Parietal lobe (tissue), 2 donors: Measurements from ENCODE around the gene TBL3. TPM values are rescaled to one million over a fixed set of nuclear protein-coding genes. Genes with fewer than 3 reads are reported as not detected.

Source experiments
- small RNA-seq: library from RNA; depleted of rRNA; stranded (forward); fragments of <200 nt; gene quantifications from one replicate; pipeline ENCODE3, GENCODE V24; 2014; ENCODE audit warnings: low replicate concordance
- total RNA-seq: library from RNA; depleted of rRNA; stranded (reverse); fragments of >200 nt; gene quantifications from one replicate; pipeline ENCODE4 v1.2.3, GENCODE V29; 2014

TBL3 gene
- 16.6 TPM for total RNA-seq

DNA sequence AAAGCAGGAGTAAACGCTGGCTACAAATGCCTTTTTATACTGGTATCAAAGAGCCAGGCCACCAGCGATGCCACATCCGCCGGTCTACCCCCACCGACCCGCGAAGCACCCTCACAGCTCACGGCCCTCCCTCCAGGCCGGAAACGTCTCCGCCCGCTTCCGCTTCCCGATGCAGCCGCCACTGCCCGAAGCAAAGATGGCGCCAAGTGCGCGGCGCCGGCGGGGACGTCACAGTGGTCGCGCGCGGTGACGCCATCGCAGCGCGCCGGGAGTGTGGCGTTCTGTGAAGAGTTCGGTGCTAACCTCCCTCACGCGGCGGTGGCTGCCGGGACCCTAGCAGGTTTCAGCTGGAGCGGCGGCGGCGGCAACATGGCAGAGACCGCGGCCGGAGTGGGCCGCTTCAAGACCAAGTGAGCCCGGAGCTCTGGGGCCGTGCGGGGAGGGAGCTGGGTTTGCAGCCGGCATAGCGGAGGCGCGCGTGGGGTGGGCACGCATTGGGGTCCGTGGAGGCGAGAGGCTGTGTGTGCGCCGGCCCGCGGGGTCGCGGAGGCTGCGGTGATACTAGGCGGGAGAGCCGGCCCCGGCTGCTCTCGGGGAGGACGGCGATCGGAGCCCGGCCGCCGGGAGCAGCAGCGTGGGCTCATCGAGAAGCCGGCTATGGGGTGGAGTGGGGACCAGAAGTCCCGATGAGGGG, at the start of gene TBL3:
Gene TBL3 (plus strand): TSS at position 258 of the 694 bp plus-strand sequence. CDS start 112 bp downstream, at position 370.

DNA sequence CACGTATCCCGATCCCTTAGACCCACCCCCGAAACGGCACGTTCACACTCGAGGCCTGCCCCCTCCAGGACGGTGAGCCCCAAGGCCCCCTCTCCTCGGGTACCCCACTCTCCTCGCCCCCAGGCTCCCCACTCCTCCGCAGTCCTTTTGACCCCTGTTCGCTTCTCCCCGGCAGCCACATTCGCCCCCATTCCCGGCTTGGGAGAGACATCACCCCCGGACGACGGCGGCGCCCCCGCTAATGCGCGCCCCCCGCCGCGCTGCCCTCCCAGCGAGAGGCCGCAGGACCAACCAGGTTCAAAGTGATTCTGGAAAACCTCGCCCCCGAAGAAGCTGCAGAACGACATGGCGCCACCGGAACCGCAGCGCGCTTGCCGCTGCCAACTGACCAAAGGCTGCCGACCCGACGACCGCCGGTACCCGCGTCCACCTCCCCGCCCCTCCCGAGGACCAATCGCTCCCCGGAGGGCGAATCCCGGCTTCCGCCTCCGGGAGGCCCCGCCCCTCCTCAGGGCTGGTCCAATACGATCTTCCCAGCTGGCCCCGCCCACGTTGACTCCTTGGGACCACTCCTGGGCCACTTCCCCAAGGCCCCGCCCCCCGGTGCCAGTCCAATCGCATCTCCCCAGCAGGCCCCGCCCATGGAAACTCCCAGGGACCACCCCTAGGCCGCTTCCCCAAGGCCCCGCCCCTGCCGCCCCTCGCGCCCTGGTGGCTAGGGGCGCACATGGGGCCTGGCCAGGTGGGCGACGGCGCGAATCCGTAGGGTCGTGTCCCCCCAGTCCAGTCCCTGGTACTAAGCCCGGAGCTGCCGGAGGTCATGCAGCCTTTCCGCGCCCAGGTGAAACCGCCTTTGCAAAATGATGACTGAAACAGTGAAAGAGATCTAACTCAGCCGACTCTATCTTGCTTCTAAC, 28.8 kb upstream of the TBL3 start, which contains the start of gene MSRB1:
Gene MSRB1 (minus strand): TSS at position 390 of the 917 bp plus-strand sequence. CDS start 43 bp downstream, at position 347.

DNA sequence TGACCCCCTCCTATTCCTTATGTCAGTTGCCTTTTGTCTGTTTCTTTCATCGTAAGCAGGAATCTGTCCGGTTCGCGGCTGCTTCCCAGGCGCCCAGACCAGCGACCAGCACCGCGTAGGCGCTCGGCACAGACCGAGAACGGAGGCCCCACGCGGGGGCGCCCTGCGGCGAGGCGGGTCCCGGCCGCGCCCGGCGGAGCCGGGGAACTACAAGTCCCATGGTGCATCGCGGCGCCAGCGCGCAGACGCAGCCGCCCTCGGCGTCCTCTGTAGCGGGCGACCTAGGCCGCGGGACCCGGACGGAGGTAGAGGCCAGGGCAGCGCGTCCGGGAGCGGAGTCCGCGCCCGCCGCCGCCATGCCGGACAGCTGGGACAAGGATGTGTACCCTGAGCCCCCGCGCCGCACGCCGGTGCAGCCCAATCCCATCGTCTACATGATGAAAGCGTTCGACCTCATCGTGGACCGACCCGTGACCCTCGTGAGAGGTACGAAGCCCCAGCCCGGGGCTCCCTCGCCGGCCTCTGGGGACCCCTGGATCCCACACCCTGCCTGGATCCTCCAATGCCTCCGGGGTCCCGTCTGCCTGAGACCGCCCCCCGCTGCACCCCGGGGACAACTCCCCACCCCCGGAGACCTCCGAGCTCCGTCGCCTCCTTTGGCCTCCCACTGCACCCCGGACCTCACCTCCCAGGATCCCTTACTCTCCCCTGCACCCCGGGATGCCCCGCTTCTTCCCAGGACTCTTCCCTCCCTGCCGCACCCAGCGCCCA, 12.4 kb upstream of the TBL3 start, which contains the start of gene NDUFB10:
Gene NDUFB10 (plus strand): TSS at position 270 of the 771 bp plus-strand sequence. CDS start 87 bp downstream, at position 357.

DNA sequence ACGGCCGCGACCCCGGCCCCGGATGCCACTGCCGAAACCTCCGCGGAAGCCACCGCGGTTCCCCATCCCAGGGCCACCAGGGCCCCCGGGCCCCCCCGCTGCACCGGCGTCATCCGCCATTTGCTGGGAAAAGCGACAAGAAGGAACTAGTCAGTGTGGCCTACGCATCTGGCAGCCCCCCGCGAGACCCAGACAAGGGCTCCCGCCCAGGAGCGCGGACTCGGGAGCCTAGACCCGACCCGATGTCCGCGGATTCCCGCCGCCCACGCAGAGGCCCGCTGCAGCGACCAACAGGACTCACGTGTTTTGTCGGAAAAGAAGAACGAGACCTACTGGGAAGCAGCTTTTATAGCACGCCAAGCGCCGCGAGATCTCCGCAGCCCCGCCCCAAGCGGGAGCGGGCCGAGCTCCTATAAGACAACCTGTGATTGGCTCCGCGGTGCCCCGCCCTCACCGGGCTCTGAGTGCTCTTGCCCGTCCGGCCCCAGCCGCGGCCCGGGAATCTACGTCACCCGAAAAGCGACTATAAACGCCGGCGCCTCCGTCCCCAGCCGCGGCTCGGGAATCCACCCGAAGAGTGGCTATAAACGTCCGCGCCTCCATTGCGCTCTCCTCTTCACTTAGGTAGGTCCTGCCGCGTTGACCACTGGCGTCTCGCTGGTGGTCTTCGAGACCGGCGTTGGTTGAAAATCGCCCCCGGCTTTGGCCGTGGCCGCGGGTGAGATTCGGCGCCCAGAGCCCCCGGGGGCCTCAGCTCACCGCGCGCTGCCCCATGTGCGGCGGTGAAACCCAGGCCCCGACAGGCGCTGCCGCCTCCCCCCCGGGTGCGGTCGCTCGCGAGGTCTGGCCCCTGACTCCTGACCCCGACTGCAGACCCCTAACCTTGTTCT, 7.1 kb upstream of the TBL3 start, which contains the start of gene RPS2:
Gene RPS2 (minus strand): TSS at position 321 of the 890 bp plus-strand sequence. CDS start 201 bp downstream, at position 120.

DNA sequence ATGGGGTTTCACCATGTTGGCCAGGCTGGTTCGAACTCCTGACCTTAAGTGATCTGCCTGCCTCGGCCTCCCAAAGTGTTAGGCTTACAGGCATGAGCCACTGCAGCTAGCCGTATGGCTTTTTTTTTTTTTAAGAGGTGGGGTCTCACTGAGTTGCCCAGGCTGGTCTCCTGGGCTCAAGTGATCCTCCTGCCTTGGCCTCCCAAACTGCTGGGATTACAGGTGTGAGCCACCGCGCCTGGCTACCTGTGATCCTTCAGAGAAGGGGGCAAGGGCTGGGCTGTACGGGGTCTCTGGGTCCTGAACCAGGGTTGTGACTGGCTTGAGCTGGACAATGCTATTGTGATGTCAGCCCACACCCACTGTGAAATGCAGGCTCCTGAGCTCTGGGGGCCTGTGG, 5.4 kb upstream of the TBL3 start, which contains the start of gene RNF151:
Gene RNF151 (plus strand): TSS at position 397 of the 400 bp plus-strand sequence. CDS start 26 bp downstream, outside the sequence.

DNA sequence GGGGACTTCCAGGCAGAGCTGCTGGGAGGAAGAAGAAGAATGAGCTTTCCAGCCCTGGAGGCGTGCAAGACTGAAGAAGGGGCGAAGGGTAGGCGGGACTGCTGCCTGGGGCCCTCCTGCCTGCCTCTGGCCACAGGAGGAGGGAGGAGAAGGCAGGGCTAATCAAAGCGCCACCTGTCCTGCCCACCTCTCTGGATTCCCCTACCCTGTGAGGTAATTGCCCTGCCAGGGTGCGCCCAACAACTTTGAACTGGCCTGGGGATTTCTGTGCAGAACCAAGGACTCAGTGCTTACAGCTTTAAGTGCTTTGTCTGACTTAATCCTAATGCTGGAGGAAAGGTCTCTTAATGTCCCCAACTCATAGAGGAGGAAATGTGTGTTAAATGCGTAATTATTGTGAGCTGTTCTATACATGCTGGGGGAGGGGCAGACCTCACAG, 9.6 kb downstream of the TBL3 start, which contains the start of gene NOXO1:
Gene NOXO1 (minus strand): TSS at position 72 of the 439 bp plus-strand sequence. CDS start 290 bp downstream, outside the sequence.

DNA sequence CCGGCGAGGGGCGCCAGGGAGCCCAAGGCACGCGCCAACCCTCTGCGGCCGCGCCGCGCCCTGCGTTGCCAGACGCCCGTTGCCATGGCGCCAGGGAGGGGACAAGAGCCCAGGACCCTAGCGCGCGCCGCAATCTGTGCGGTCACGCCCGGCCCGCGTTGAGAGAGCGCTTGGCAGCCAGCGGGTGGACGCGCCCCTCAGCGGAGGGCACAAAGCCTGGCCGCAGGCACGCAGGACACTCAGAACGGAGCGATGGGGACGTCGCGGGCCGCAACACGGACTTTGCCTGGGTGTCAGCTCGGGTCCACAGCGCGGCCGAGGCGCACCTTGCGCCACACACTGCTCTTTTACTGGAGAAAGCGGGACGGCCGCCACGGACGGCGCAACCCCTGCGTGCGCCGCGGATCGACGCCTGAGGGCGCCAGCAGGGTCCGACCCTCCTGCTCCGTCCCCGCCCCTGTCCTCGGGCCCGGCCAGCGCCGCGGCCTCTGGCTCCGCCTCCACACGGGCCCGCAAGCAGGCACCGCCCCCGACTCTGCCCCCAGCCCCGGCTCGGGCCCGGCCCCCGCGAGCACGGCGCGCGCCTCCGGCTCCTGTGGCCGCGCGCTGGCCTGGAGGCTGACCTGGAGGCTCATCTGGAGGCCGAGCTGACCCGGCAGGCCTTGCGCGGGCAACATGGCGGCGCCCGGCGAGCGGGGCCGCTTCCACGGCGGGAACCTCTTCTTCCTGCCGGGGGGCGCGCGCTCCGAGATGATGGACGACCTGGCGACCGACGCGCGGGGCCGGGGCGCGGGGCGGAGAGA, 11.9 kb downstream of the TBL3 start, which contains the start of gene GFER:
Gene GFER (plus strand): TSS at position 650 of the 803 bp plus-strand sequence. CDS start 26 bp downstream, at position 676.

DNA sequence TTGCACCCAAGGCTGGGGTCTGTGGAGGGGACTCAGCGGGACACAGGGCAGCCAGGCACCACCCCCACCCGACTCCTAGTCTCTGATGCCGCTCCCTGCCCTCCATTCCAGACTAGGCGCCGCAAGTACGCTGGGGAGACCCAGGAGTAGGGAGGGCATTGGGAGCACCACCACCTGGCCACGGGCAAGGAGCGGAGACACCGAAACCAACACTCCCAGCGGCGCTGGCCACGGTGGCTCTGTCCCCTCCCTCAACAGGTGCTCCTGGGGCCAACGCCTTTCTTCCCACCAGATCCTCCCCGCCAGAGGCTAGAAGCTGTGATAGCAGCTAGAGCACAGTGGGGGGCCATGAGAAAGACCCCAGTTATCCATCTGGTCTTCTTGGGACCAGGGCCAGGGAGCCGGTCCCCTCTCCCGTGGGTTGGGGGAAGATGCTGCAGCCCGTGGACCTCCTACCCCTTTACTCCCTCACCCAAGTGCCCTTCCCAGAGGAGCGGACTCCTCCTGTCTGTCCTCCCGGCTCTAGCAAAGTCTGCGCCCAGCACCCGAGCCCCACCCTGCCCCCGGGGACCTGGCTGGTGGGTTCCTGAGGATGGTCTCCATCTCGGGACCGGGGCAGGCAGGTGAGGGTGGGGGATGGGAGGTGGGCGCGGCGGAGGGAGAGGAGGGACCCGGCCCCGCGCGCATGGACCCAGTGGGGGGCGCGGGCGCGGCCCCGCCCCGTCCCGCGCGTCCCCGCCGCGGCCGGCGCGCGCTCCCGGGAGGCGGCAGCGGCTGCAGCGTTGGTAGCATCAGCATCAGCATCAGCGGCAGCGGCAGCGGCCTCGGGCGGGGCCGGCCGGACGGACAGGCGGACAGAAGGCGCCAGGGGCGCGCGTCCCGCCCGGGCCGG, 17.6 kb downstream of the TBL3 start, which contains the start of gene SYNGR3:
Gene SYNGR3 (plus strand): TSS at position 762 of the 892 bp plus-strand sequence. CDS start 133 bp downstream, outside the sequence.

DNA sequence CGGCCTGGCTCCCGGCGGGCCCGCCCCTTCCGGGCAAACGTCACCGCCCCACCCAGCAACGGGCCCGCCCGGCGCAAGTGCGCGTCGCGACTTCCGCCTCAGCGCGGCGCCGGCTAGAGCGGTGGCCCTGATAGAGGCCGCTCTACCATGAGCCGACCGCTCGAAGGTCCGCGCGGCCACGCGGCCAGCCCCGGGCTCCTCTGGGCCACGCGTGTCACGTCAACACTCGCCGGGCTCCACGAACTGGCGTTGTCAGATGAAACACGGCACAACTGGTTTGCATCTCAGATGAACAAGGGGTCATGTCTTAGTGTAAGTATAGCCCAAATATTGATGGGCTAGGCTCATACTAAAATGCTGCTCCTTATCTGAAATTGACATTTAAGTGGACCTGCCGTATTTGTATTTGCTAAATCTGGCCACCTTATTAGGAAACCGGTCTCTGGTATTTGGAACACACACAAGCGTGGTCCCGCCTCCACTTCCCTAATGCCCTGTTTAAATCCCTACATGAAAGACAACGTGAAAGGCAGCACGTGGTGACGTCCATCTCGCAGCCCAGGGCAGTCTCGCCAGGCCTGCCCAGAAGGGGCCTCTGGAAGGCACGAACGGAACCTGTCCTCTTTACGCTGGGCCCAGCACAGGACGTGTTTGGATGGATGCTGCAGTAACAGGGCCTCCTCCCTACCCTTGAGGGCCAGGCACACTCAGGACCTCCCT, 38.1 kb downstream of the TBL3 start, which contains the start of gene ZNF598:
Gene ZNF598 (minus strand): TSS at position 31 of the 720 bp plus-strand sequence.

DNA sequence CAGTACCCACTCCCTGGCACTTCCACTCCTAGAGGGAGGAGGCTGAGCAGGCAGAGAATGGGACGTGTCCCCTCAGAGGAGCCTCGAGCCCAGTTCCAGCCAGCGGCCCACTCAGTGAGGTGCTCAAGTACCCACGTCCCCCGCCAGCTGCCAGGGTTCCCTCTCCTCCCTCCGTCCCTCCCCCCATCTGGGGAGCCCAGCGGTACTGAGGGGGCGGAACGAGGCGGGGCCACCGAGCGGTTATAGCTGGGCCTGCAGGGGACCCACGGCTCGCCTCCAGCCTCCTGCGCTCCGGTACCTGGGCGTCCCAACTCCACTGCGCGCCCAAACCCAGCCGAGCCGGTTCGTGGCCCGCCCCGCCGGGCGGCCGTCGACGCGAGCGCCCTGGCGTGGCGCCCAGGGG, 47.7 kb downstream of the TBL3 start, which contains the start of gene NPW:
Gene NPW (plus strand): TSS at position 268 of the 403 bp plus-strand sequence.

DNA sequence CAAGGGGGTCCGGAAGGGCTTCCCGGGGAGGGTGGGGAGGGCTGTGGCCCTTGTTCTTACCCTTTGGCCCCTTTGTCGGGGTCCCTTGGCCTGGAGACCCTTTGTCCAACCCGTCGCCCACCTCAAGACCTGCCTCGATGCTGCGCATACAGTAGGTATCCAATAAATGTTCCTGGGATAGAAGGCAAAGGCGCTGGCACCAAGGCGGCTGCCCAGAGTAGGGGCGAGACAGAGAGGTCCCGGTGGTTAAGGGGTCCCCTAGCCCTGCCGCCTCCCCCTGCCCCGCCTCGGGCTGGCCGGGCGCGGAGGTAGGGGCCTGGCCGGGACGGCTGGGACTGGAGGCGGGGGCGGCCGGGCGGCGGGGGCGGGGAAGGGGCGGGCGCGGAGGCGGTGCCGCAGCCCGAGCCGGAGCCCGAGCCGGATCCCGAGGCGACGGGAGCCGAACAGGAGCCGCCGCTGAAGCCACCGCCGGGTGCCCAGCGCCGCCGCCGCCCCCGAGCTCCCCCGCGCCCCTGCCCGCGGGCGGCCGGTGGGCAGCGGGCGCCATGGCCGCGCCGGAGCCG, 54.7 kb downstream of the TBL3 start, which contains the start of gene NHERF2:
Gene NHERF2 (plus strand): TSS at position 442 of the 563 bp plus-strand sequence. CDS start 104 bp downstream, at position 546.

Small RNA genes within 50 kb of the gene (small RNA-seq; reads per million reads assigned to genes)
- gene AC005363.2 (not detected), gene RN7SL219P (not detected), gene SNORA10 (not detected), gene SNORA64 (not detected)

Other genes starting within 250 kb of the TBL3 start
- gene NME3, start 200.5 kb upstream of the TBL3 start, total RNA-seq = 26.9 TPM
- gene EME2, start 199.2 kb upstream of the TBL3 start, total RNA-seq = 18.2 TPM
- 27.5 TPM for gene MRPS34, start 198.9 kb upstream of the TBL3 start, total RNA-seq
- gene SPSB3, start 189.5 kb upstream of the TBL3 start, total RNA-seq = 74.2 TPM
- 46.6 TPM for gene NUBP2, start 189.1 kb upstream of the TBL3 start, total RNA-seq
- 0.31 TPM for gene IGFALS, start 178.3 kb upstream of the TBL3 start, total RNA-seq
- gene HAGH, start 145.2 kb upstream of the TBL3 start, total RNA-seq = 59.5 TPM
- 61.7 TPM for gene FAHD1, start 144.8 kb upstream of the TBL3 start, total RNA-seq
- not detected for gene MEIOB, start 99.9 kb upstream of the TBL3 start, total RNA-seq
- not detected for gene HS3ST6, start 53.6 kb upstream of the TBL3 start, total RNA-seq
- gene MSRB1, start 28.9 kb upstream of the TBL3 start, total RNA-seq = 3.1 TPM
- not detected for gene RPL3L, start 17.4 kb upstream of the TBL3 start, total RNA-seq
- 73.6 TPM for gene NDUFB10, start 12.5 kb upstream of the TBL3 start, total RNA-seq
- 1,162 TPM for gene RPS2, start 7.2 kb upstream of the TBL3 start, total RNA-seq
- not detected for gene RNF151, start 5.2 kb upstream of the TBL3 start, total RNA-seq
- gene NOXO1, start 9.4 kb downstream of the TBL3 start, total RNA-seq = 2.8 TPM
- gene GFER, start 12.1 kb downstream of the TBL3 start, total RNA-seq = 16.6 TPM
- 67.9 TPM for gene SYNGR3, start 17.9 kb downstream of the TBL3 start, total RNA-seq
- 9.4 TPM for gene ZNF598, start 37.8 kb downstream of the TBL3 start, total RNA-seq
- not detected for gene NPW, start 47.7 kb downstream of the TBL3 start, total RNA-seq
- gene NHERF2, start 54.8 kb downstream of the TBL3 start, total RNA-seq = 10.0 TPM
- gene NTHL1, start 75.8 kb downstream of the TBL3 start, total RNA-seq = 22.5 TPM
- 148 TPM for gene TSC2, start 75.9 kb downstream of the TBL3 start, total RNA-seq
- 272 TPM for gene PKD1, start 163.8 kb downstream of the TBL3 start, total RNA-seq
- gene RAB26, start 176.6 kb downstream of the TBL3 start, total RNA-seq = 4.4 TPM
- 34.7 TPM for gene TRAF7, start 183.7 kb downstream of the TBL3 start, total RNA-seq
- gene CASKIN1, start 224.6 kb downstream of the TBL3 start, total RNA-seq = 39.8 TPM
- 18.5 TPM for gene MLST8, start 233.4 kb downstream of the TBL3 start, total RNA-seq
- 8.5 TPM for gene BRICD5, start 238.8 kb downstream of the TBL3 start, total RNA-seq
- 23.8 TPM for gene PGP, start 242.8 kb downstream of the TBL3 start, total RNA-seq